IMR-90 (cell line): ENCODE results near the gene CIITA. TPM values are rescaled to one million over a fixed set of nuclear protein-coding genes. Genes with fewer than 3 reads are reported as not detected.
"Not testable (repeated sequence)": the region's sequence is repeated elsewhere in the genome, so short reads cannot be mapped to it uniquely, and the experiment has no call there.

Experiments used
- ATAC-seq: fragments of 200-7000 bp; cut with Tn5 transposase; 2 replicates; pipeline ENCODE4 v1.9.1; 2020; ENCODE audit warnings: low read depth, mild to moderate bottlenecking, moderate library complexity
- BruUV-seq: library from RNA; stranded (reverse); fragments of 400-500 nt; replicated peaks from 2 replicates; lab custom pipeline; 2021; lab: Mats Ljungman, UMichigan
- CTCF ChIA-PET: fragments of 300-600 bp; formaldehyde crosslinking; extraction: SDS; loops from one replicate; lab custom pipeline; 2021; ENCODE audit warnings: antibody characterized with exemption; lab: Yijun Ruan, JAX
- POLR2A ChIA-PET: fragments of 300-600 bp; sonication (Branson Sonifier 250); formaldehyde crosslinking; loops from one replicate; lab custom pipeline; 2022; ENCODE audit warnings: antibody characterized with exemption; ENCODE audit not compliant: unreplicated experiment; lab: Charles Lee
- DNase-seq: peaks from one replicate; pipeline ENCODE4 v3.0.0; 2013
- H2AFZ ChIP-seq: replicated peaks from 2 replicates; pipeline ENCODE3; 2013; ENCODE audit warnings: low read length, mild to moderate bottlenecking; ENCODE audit not compliant: poor library complexity
- H2AK5ac ChIP-seq: 2 replicates; pipeline ENCODE4 v1.6.1; 2013; ENCODE audit warnings: low read depth, low read length, inconsistent platforms
- H2AK9ac ChIP-seq: replicated peaks from 2 replicates; pipeline ENCODE3; 2013; ENCODE audit warnings: mild to moderate bottlenecking, low read depth, low read length, moderate library complexity; ENCODE audit not compliant: poor library complexity
- H2BK120ac ChIP-seq: 2 replicates; pipeline ENCODE4 v1.6.1; 2013; ENCODE audit warnings: low read depth, low read length, inconsistent platforms
- H2BK15ac ChIP-seq: 3 replicates; pipeline ENCODE4 v1.6.1; 2013; ENCODE audit warnings: low read depth, low read length, inconsistent platforms
- H2BK20ac ChIP-seq: 2 replicates; pipeline ENCODE4 v1.6.1; 2013; ENCODE audit warnings: low read depth, mild to moderate bottlenecking, inconsistent platforms, low read length, moderate library complexity
- H2BK5ac ChIP-seq: 2 replicates; pipeline ENCODE4 v1.6.1; 2013; ENCODE audit warnings: mild to moderate bottlenecking, low read depth, low read length, inconsistent platforms; ENCODE audit not compliant: poor library complexity, severe bottlenecking
- H3K14ac ChIP-seq: replicated peaks from 2 replicates; pipeline ENCODE4 v1.6.1; 2013; ENCODE audit warnings: low read depth, low read length, inconsistent platforms
- H3K18ac ChIP-seq: 2 replicates; pipeline ENCODE4 v1.6.1; 2013; ENCODE audit warnings: low read depth, low read length, control low read depth
- H3K23ac ChIP-seq: 2 replicates; pipeline ENCODE4 v1.6.1; 2013; ENCODE audit warnings: low read depth, low read length, inconsistent platforms
- H3K27ac ChIP-seq: 2 replicates; pipeline ENCODE4 v1.5.1; 2013; ENCODE audit warnings: mild to moderate bottlenecking, control low read depth, low read length; ENCODE audit not compliant: insufficient read depth
- H3K27me3 ChIP-seq: 2 replicates; pipeline ENCODE4 v1.6.1; 2013; ENCODE audit warnings: low read length; ENCODE audit not compliant: control insufficient read depth, insufficient read depth
- H3K36me3 ChIP-seq: 2 replicates; pipeline ENCODE4 v1.6.1; 2013; ENCODE audit warnings: low read length, mixed read lengths; ENCODE audit not compliant: control insufficient read depth, insufficient read depth
- H3K4ac ChIP-seq: 2 replicates; pipeline ENCODE4 v1.6.1; 2013; ENCODE audit warnings: low read depth, low read length, inconsistent platforms
- H3K4me1 ChIP-seq: 2 replicates; pipeline ENCODE4 v1.6.1; 2013; ENCODE audit warnings: low read length, mixed read lengths; ENCODE audit not compliant: control insufficient read depth, insufficient read depth
- H3K4me2 ChIP-seq: 2 replicates; pipeline ENCODE4 v1.6.1; 2013; ENCODE audit warnings: low read depth, mild to moderate bottlenecking, control low read depth, low read length, moderate library complexity
- H3K4me3 ChIP-seq: 2 replicates; pipeline ENCODE4 v1.5.1; 2013; ENCODE audit warnings: low read depth, mild to moderate bottlenecking, control low read depth, low read length, moderate library complexity; ENCODE audit not compliant: insufficient read depth
- H3K56ac ChIP-seq: 2 replicates; pipeline ENCODE4 v1.6.1; 2013; ENCODE audit warnings: low read length, inconsistent platforms; ENCODE audit not compliant: insufficient read depth; ENCODE audit errors: extremely low read depth
- H3K79me1 ChIP-seq, 2 experiments: 2 replicates each; pipeline ENCODE4 v1.6.1; 2013; ENCODE audit warnings: low read length in 2 of 2, inconsistent platforms in 1 of 2, low read depth in 1 of 2
- H3K9ac ChIP-seq: 2 replicates; pipeline ENCODE4 v1.6.1; 2013; ENCODE audit warnings: low read depth, low read length, control low read depth
- H3K9me1 ChIP-seq: 2 replicates; pipeline ENCODE4 v1.6.1; 2013; ENCODE audit warnings: low read length, inconsistent platforms; ENCODE audit not compliant: insufficient read depth
- H3K9me3 ChIP-seq: 2 replicates; pipeline ENCODE4 v1.6.1; 2013; ENCODE audit warnings: low read length; ENCODE audit not compliant: control insufficient read depth, insufficient read depth
- H4K20me1 ChIP-seq: 2 replicates; pipeline ENCODE4 v1.6.1; 2013; ENCODE audit warnings: low read length, inconsistent platforms; ENCODE audit not compliant: insufficient read depth
- H4K5ac ChIP-seq: 2 replicates; pipeline ENCODE4 v1.6.1; 2013; ENCODE audit warnings: mild to moderate bottlenecking, low read depth, low read length, control low read depth
- H4K8ac ChIP-seq, 2 experiments: 2 replicates each; pipeline ENCODE4 v1.6.1; 2013; ENCODE audit warnings: low read depth in 2 of 2, low read length in 2 of 2, control low read depth in 1 of 2, inconsistent platforms in 1 of 2
- H4K91ac ChIP-seq: 2 replicates; pipeline ENCODE4 v1.6.1; 2013; ENCODE audit warnings: low read depth, low read length, inconsistent platforms; ENCODE audit not compliant: insufficient read depth
- WGBS, 2 experiments: methylation state at CpG; one replicate each; pipeline versions ENCODE4 v1.1.5 to v1.1.7; 2013; ENCODE audit warnings: missing lambda C conversion rate in 2 of 2; ENCODE audit not compliant: insufficient read length in 1 of 2; ENCODE audit errors: extremely low coverage in 2 of 2; 5-methylcytosine and 5-hydroxymethylcytosine counted together
- dilution Hi-C: fragments of 300-500 bp; cut with HindIII; formaldehyde crosslinking; loops from one replicate; pipeline ENCODE4 v1.14.3; 2018; ENCODE audit warnings: low sequenced_read_pairs; ENCODE audit not compliant: unreplicated experiment
- in situ Hi-C: fragments of 300-500 bp; cut with MboI; formaldehyde crosslinking; loops from 3 replicates; pipeline ENCODE4 v1.14.3; 2019; ENCODE audit warnings: low sequenced_read_pairs, inconsistent platforms, mixed read lengths
- intact Hi-C: fragments of 100-400 bp; cut with micrococcal nuclease; formaldehyde crosslinking; loops from 2 replicates; pipeline ENCODE4 v1.10.0; 2022
- polyA plus RNA-seq, 3 experiments: library from polyadenylated mRNA; depleted of rRNA; stranded (reverse); fragments of >200 nt; gene quantifications; 2 replicates each; pipeline ENCODE4 v1.2.3, GENCODE V29; 2012; ENCODE audit warnings: low replicate concordance in 1 of 3
- total RNA-seq: library from RNA; depleted of rRNA; stranded (reverse); fragments of >200 nt; gene quantifications from 2 replicates; pipeline ENCODE4 v1.2.3, GENCODE V29; 2012

CIITA gene
- total and polyA plus RNA-seq, 2 of the 4 experiments (the other 2 are of a cell fraction) = 0.10 TPM; not detected in 1

DNA sequence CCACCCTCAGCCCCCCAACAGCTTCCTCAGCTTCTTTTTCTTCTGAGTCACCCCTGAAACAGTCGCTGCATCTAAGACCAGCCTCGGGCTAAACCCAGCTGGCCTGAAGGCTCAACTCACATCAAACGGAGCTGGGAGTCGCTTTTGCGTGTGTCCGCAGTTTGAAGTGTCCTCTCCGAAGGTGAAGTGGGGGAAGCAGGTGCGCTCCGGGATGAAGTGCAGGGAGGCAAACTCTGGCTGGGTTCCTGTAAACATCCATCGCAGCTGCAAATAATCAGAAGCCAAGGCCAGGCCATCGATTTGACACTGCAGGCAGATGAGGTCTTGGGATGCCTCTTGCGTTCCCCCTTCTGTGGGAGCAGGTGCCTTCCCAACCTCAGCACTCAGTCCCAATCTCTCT is 52.1 kb downstream of the CIITA start:
- BruUV-seq, H3K14ac ChIP-seq, H3K27me3 ChIP-seq, H3K4me1 ChIP-seq, H3K4ac ChIP-seq, H2BK120ac ChIP-seq, H4K8ac ChIP-seq, H3K23ac ChIP-seq, H3K9me3 ChIP-seq, H2BK5ac ChIP-seq, H3K56ac ChIP-seq, dilution Hi-C loops, CTCF ChIA-PET, DNase-seq, H3K4me3 ChIP-seq, H3K4me2 ChIP-seq, H3K9me1 ChIP-seq, H2AK5ac ChIP-seq, ATAC-seq, intact Hi-C loops, H2AK9ac ChIP-seq, H2AFZ ChIP-seq, H3K18ac ChIP-seq, POLR2A ChIA-PET, H2BK20ac ChIP-seq, H3K27ac ChIP-seq, H3K9ac ChIP-seq, H4K91ac ChIP-seq, H2BK15ac ChIP-seq, H4K5ac ChIP-seq: not testable (repeated sequence)
- peaks cover 40% of the 10 kb centered on the region for H4K20me1 ChIP-seq
- H3K79me1 ChIP-seq = peaks cover 28 to 38% of the 10 kb centered on the region in 2 experiments
- in situ Hi-C loops = loop anchor here (25.0 kb wide), 1 partner anchor 1817 kb away; no protein-coding TSS in a partner anchor
- H3K36me3 ChIP-seq = peaks cover 50% of the 10 kb centered on the region
- WGBS, 2 experiments = 92% methylated on average over 10 of the region's 12 CpGs; no CpG with 5 or more reads in 1 of the 2 experiments
